ENCODE results near the gene RRP15. TPM values are rescaled to one million over a fixed set of nuclear protein-coding genes. Genes with fewer than 3 reads are reported as not detected.
A peak's percentile ranks its signal among the peaks of the same experiment; 100 is the strongest.

The RRP15 gene
- total and polyA plus RNA-seq, 11 donors, result 4.1 to 25.3 (median 17.6) TPM

GRCh38 chr1:218362418-218363076 lies 77.5 kb downstream of the RRP15 start:
- H3K36me3 ChIP-seq, result peaks cover 0 to 4% (median 0%) of the 10 kb centered on the region in 9 donors
- 86 to 89% (median 88%) methylated on average over 5 of the region's 5 CpGs for WGBS, 4 donors
- TF ChIP-seq CTCF (IDR thresholded peaks at IDR 0.05), result no peak
- TF ChIP-seq POLR2A (IDR thresholded peaks at IDR 0.05), result no peak
- no peak overlapping the region for H3K4me3 ChIP-seq
- peak overlapping the region in 1 of 12 donors; percentile 7 for H3K27ac ChIP-seq
- H3K4me1 ChIP-seq, result peaks cover 0 to 39% (median 10%) of the 10 kb centered on the region in 12 donors
- no peaks in the 10 kb centered on the region for H3K27me3 ChIP-seq
- ATAC-seq (no peak), DNase-seq (no peak)
- intact Hi-C loops (cut with DNase I), result loop anchor here in 5 of 10 donors (5.0 to 10.0 kb wide), 3 partner anchors 102 to 162 kb away; no protein-coding TSS in a partner anchor
- no peaks in the 10 kb centered on the region for H3K9me3 ChIP-seq

GRCh38 chr1:218363141-218363540 lies 78.0 kb downstream of the RRP15 start:
- no peak for TF ChIP-seq POLR2A (IDR thresholded peaks at IDR 0.05)
- DNase-seq (no peak), ATAC-seq (no peak)
- WGBS, 4 donors, result 88 to 100% (median 96%) methylated on average over 1 of the region's 1 CpG
- peak overlapping the region in 1 of 12 donors; percentile 7 for H3K27ac ChIP-seq
- no peaks in the 10 kb centered on the region for H3K9me3 ChIP-seq
- H3K4me3 ChIP-seq, result no peak overlapping the region
- intact Hi-C loops (cut with DNase I), result loop anchor here in 5 of 10 donors (5.0 to 10.0 kb wide), 3 partner anchors 102 to 162 kb away; no protein-coding TSS in a partner anchor
- peaks cover 0 to 4% (median 0%) of the 10 kb centered on the region in 9 donors for H3K36me3 ChIP-seq
- peaks cover 0 to 36% (median 10%) of the 10 kb centered on the region in 12 donors for H3K4me1 ChIP-seq
- no peaks in the 10 kb centered on the region for H3K27me3 ChIP-seq

DNA sequence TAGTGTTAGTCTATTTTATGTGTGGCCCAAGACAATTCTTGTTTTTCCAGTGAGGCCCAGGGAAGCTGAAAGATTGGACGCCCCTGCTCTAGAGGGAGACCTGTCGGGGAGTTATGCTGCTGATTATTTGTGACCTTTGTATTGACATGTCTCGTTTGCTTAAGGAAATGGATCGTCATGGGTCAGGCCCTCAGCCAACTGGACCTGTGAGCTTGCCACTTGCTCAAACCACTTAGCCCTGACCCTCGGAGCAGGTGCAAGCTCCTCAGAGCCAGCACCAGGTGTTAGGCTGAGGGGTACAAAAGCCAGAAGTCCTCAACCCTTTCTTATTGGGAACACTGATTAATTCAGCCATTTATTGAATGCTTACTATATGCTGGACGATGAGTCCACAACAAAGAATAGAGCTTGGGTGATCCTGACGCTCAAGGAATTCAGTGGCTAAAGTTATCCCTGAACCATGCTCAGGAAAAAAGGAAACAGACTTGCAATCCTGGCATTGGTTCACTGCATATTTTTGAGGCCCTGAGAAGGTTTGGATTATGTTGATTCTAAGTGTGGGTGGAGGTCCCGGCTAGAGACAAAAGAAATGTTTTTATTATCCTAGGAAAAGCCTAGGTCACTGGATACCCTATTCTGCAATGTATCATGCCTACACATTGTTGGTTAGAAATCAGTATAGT lies 79.1 kb downstream of the RRP15 start:
- ATAC-seq, result no peak
- WGBS, 4 donors, result 69 to 75% (median 71%) methylated on average over 8 of the region's 8 CpGs
- TF ChIP-seq CTCF (IDR thresholded peaks at IDR 0.05) (no peak), POLR2A (IDR thresholded peaks at IDR 0.05) (no peak)
- no peak for DNase-seq
- Histone ChIP-seq H3K4me1 (peaks cover 0 to 36% (median 10%) of the 10 kb centered on the region in 12 donors), H3K27ac (peak overlapping the region in 5 of 12 donors; percentile 11 to 50 (median 22)), H3K27me3 (no peaks in the 10 kb centered on the region), H3K4me3 (no peak overlapping the region), H3K36me3 (peaks cover 0 to 4% (median 0%) of the 10 kb centered on the region in 9 donors), H3K9me3 (no peaks in the 10 kb centered on the region)
- intact Hi-C loops (cut with DNase I), result loop anchor here in 5 of 10 donors (5.0 to 10.0 kb wide), 3 partner anchors 101 to 161 kb away; no protein-coding TSS in a partner anchor

- Histone ChIP-seq H3K27me3 (no peaks in the 10 kb centered on the region), H3K4me1 (peaks cover 0 to 45% (median 13%) of the 10 kb centered on the region in 12 donors), H3K27ac (peak overlapping the region in 4 of 12 donors; percentile 9 to 50 (median 32)), H3K9me3 (no peaks in the 10 kb centered on the region), H3K36me3 (peaks cover 0 to 4% (median 0%) of the 10 kb centered on the region in 9 donors), H3K4me3 (no peak overlapping the region)
- TF ChIP-seq CTCF (IDR thresholded peaks at IDR 0.05) (no peak), POLR2A (IDR thresholded peaks at IDR 0.05) (no peak)
- WGBS, 4 donors, result 75 to 89% (median 79%) methylated on average over 15 of the region's 15 CpGs
- peak in 1 of 4 donors; percentile 54 for ATAC-seq
- intact Hi-C loops (cut with DNase I), result loop anchor here in 3 of 10 donors (10.0 kb wide), 2 partner anchors 99 to 159 kb away; no protein-coding TSS in a partner anchor
- no peak for DNase-seq
Observed at GRCh38 chr1:218365226-218365999, 80.3 kb downstream of the RRP15 start.
